GM18861 (cell line): ENCODE results near the gene COL4A5.

ENCODE experiments used
- ATAC-seq: cut with Tn5 transposase; IDR thresholded peaks from one replicate; pipeline ENCODE4 v1.9.1; 2021; ENCODE audit not compliant: unreplicated experiment

Gene COL4A5

DNA sequence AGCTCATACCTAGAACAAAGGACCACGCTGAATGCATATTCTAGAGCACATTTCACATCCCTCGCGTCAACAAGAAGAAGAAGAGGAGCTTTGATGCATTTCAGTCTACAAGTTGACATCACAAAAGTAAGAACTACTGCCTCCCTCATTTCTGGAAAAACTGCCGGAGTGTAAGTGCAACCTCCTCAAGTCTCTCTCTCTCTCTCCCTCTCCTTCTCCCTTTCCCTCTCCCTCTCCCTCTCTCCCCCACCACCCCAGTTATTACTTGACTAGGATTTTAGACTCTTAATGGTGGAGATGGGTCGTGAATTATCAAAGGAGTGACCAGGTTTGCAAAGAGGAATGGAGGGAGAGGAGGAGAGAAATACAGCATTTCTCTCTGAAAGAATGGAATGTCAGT lies 298.1 kb downstream of the COL4A5 start:
- ATAC-seq: no peak

DNA sequence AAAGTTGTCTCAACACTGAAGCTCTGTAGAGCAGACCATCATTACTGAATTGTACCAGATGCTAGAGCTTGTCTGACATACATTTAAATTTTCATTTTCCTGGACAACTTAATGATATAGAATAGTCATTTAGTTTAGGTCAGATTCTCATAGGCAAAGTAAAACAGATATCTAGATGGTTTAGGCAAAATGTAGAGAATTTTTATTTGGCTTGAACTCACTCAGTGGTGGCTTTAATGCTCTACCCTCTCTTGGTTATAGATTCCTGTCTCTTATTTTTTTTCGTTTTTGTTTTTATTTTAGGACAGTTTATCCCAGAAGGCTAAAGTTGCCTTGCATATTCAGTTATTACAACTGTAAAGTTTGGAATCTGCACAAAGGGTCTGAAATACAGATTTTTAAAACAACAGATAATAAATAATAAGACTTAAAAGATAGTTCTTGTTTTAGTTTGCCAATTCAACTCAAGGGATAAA lies 300.7 kb downstream of the COL4A5 start:
- no peak for ATAC-seq
